Naive thymus-derived CD4-positive, alpha-beta T cell (primary cell): ENCODE data around the gene FNIP2. TPM values are rescaled to one million over a fixed set of nuclear protein-coding genes. Genes with fewer than 3 reads are reported as not detected.

Experiments
- ATAC-seq: fragments of 150-1000 bp; cut with Tn5 transposase; 2 replicates; pipeline ENCODE4 v1.10.0; 2021; ENCODE audit warnings: mild to moderate bottlenecking, moderate library complexity
- CTCF ChIA-PET: fragments of 350-600 bp; sonication (Branson Sonifier 250); formaldehyde crosslinking; loops from one replicate; lab custom pipeline; 2021; ENCODE audit warnings: antibody characterized with exemption; lab: Charles Lee
- POLR2A ChIA-PET: fragments of 350-600 bp; sonication (Branson Sonifier 250); formaldehyde crosslinking; loops from one replicate; lab custom pipeline; 2021; ENCODE audit warnings: antibody characterized with exemption, inconsistent platforms; lab: Charles Lee
- DNase-seq, 9 donors: peaks; one replicate each; pipeline versions ENCODE4 v3.0.0 to v3.0.0-alpha.2; 2020 to 2022; ENCODE audit warnings: mixed read lengths in 1 of 9
- H3K27ac ChIP-seq: one replicate; pipeline ENCODE4 v1.7.0; 2013; ENCODE audit warnings: mild to moderate bottlenecking, low read depth, low read length, moderate library complexity
- H3K27me3 ChIP-seq, 2 donors: one replicate each; pipeline ENCODE4 v1.7.0; 2013; ENCODE audit warnings: low read length in 2 of 2, mild to moderate bottlenecking in 2 of 2, moderate library complexity in 2 of 2; ENCODE audit not compliant: control insufficient read depth in 2 of 2, insufficient read depth in 2 of 2
- H3K36me3 ChIP-seq, 3 experiments: 1 replicate in 2 of 3; 2 replicates in 1 of 3; pipeline ENCODE4 v1.7.0; 2013; ENCODE audit warnings: low read length in 3 of 3, mild to moderate bottlenecking in 3 of 3, moderate library complexity in 1 of 3; ENCODE audit not compliant: insufficient read depth in 3 of 3, control insufficient read depth in 2 of 3
- H3K4me1 ChIP-seq, 2 donors: one replicate each; pipeline ENCODE4 v1.7.0; 2013; ENCODE audit warnings: low read length in 2 of 2, mild to moderate bottlenecking in 2 of 2, moderate library complexity in 1 of 2; ENCODE audit not compliant: control insufficient read depth in 2 of 2, insufficient read depth in 2 of 2
- H3K4me3 ChIP-seq: 2 replicates; pipeline ENCODE4 v1.7.0; 2013; ENCODE audit warnings: mild to moderate bottlenecking, low read length
- H3K9me3 ChIP-seq, 3 experiments: 1 replicate in 2 of 3; 2 replicates in 1 of 3; pipeline ENCODE4 v1.7.0; 2013; ENCODE audit warnings: low read length in 3 of 3; ENCODE audit not compliant: control insufficient read depth in 2 of 3
- H3K27ac Mint-ChIP-seq, 9 donors: one replicate each; pipeline ENCODE4 v1.8.0; 2020 to 2022; ENCODE audit warnings: mixed read lengths in 9 of 9, mild to moderate bottlenecking in 8 of 9, moderate library complexity in 5 of 9, inconsistent platforms in 2 of 9
- H3K27me3 Mint-ChIP-seq, 5 donors: one replicate each; pipeline ENCODE4 v1.8.0; 2021 to 2022; ENCODE audit warnings: mixed read lengths in 5 of 5, mild to moderate bottlenecking in 1 of 5
- H3K36me3 Mint-ChIP-seq, 5 donors: one replicate each; pipeline ENCODE4 v1.8.0; 2020 to 2022; ENCODE audit warnings: mixed read lengths in 5 of 5, mild to moderate bottlenecking in 3 of 5, inconsistent platforms in 1 of 5
- H3K4me1 Mint-ChIP-seq, 7 donors: one replicate each; pipeline ENCODE4 v1.8.0; 2020 to 2022; ENCODE audit warnings: mixed read lengths in 7 of 7, mild to moderate bottlenecking in 3 of 7, inconsistent platforms in 1 of 7
- H3K4me3 Mint-ChIP-seq, 10 donors: one replicate each; pipeline ENCODE4 v1.8.0; 2020 to 2022; ENCODE audit warnings: mild to moderate bottlenecking in 10 of 10, mixed read lengths in 10 of 10, moderate library complexity in 6 of 10, inconsistent platforms in 2 of 10
- H3K9me3 Mint-ChIP-seq, 11 donors: one replicate each; pipeline ENCODE4 v1.8.0; 2020 to 2022; ENCODE audit warnings: mixed read lengths in 11 of 11, mild to moderate bottlenecking in 4 of 11, inconsistent platforms in 1 of 11, moderate library complexity in 1 of 11
- intact Hi-C, 2 donors: fragments of 100-400 bp; cut with micrococcal nuclease; formaldehyde crosslinking; loops; one replicate each; pipeline ENCODE4 v1.15.1; 2023
- polyA plus RNA-seq, 2 donors: library from polyadenylated mRNA; unstranded; fragments of 300-500 nt; fragmentation: Illumina TruSeq; gene quantifications; one replicate each; pipeline ENCODE4 v1.2.3, GENCODE V29; 2021
- total RNA-seq, 6 experiments: library from RNA in 5 of 6; stranded (reverse) in 5 of 6; gene quantifications; 1 replicate in 5 of 6; 2 replicates in 1 of 6; pipeline ENCODE4 v1.2.3 and lab custom pipeline; 2021 to 2026

Gene FNIP2
- total and polyA plus RNA-seq, 7 experiments from 2014 or later = 2.3 to 19.5 (median 10.4) TPM

DNA sequence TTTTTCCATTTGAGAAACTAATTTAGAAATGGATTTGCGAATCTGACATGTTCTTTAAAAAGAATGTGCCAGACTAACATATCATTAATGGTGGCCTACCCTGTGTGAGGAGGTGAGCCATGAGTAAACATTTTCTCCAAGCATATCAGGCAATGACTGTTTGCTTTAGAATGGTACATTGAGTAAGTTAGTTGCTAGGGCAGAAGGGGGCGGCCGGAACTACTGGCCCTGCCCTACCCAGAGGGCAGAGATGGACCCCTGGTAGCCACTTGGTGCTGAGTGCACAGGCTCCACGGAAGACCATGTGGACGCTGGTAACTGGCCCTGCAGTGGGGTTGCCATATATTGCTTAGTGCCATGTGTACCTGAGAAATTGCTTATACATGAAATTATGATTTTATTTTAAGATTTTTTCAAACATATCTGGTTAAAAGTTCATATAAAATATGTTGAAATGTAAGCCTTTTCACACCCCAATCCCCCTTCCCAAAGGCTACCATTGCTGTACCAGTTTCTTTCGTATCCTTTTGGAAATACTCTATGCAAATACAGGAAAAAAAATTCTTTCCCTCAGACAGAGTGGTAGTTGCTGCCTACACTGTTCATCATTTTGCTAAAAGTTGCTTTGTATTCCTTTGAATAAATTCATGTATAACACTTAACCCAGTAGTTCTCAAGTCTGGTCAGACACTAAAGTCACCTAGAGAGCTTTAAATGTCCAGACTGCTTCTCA lies 8.8 kb downstream of the FNIP2 start:
- Histone ChIP-seq H3K9me3 (no peaks in the 10 kb centered on the region), H3K27ac (no peak overlapping the region), H3K4me3 (no peak overlapping the region), H3K4me1 (peaks cover 0 to 5% of the 10 kb centered on the region in 2 donors), H3K27me3 (no peaks in the 10 kb centered on the region), H3K36me3 (no peaks in the 10 kb centered on the region)
- peaks cover 0 to 2% (median 0%) of the 10 kb centered on the region in 5 donors for H3K36me3 Mint-ChIP-seq
- ChIA-PET POLR2A (interaction anchor here (1.8 kb wide), 1 partner anchor 8 kb away, joined by 11 read pairs; the partner anchor contains the start of gene FNIP2), CTCF (no interaction called here)
- DNase-seq (no peak), ATAC-seq (peak; percentile 36)
- H3K27ac Mint-ChIP-seq = peak overlapping the region; percentile 8 to 85 (median 40)
- H3K4me3 Mint-ChIP-seq = peak overlapping the region; percentile 10 to 85 (median 73)
- peaks cover 20 to 52% (median 49%) of the 10 kb centered on the region in 7 donors for H3K4me1 Mint-ChIP-seq
- intact Hi-C loops = loop anchor here in 1 of 2 donors (1.0 to 2.0 kb wide), 2 partner anchors 8 to 33 kb away; partner anchors contain the start of gene FNIP2
- no peaks in the 10 kb centered on the region for H3K27me3 Mint-ChIP-seq
- no peaks in the 10 kb centered on the region for H3K9me3 Mint-ChIP-seq

DNA sequence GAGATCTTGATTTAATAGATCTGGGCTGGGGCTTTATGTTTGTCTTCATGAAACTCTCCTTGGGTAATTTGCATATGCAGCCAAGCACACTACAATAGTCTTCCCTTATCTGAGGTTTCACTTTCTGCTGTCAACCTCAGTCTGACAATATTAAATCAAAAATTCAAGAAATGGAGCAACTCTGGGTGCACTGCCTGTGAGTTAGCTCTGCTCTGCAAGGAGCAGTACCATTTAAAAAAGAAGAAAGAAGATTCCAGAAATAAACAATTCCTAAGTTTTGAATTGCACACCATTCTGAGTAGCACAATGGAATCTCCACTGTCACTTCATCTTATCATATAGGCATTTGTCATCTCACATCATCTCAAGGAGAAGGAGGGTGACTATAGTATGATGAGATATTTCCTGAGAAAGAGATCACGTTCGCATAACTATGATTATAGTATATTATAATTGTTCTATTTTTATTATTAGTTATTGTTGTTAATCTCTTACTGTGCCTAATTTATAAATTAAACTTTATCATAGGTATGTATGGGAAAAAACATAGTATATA lies 9.4 kb downstream of the FNIP2 start:
- Mint-ChIP-seq H3K27ac (peak overlapping the region; percentile 8 to 85 (median 40)), H3K27me3 (no peaks in the 10 kb centered on the region), H3K9me3 (no peaks in the 10 kb centered on the region), H3K4me3 (peak overlapping the region; percentile 10 to 85 (median 73)), H3K4me1 (peaks cover 24 to 52% (median 51%) of the 10 kb centered on the region in 7 donors), H3K36me3 (peaks cover 0 to under 1% (median 0%) of the 10 kb centered on the region in 5 donors)
- peak; percentile 84 for ATAC-seq
- Histone ChIP-seq H3K4me1 (peaks cover 0 to 5% of the 10 kb centered on the region in 2 donors), H3K27ac (no peak overlapping the region), H3K4me3 (peak overlapping the region; percentile 26), H3K27me3 (no peaks in the 10 kb centered on the region), H3K9me3 (no peaks in the 10 kb centered on the region), H3K36me3 (no peaks in the 10 kb centered on the region)
- intact Hi-C loops = loop anchor here in 1 of 2 donors (1.0 to 2.0 kb wide), 2 partner anchors 9 to 33 kb away; partner anchors contain the start of gene FNIP2
- CTCF ChIA-PET = no interaction called here
- POLR2A ChIA-PET = interaction anchor here (1.8 kb wide), 1 partner anchor 9 kb away, joined by 11 read pairs; the partner anchor contains the start of gene FNIP2
- peak in 4 of 9 donors; percentile 9 to 16 (median 12) for DNase-seq

- no peaks in the 10 kb centered on the region for H3K9me3 ChIP-seq
- Mint-ChIP-seq H3K4me3 (peak overlapping the region in 1 of 10 donors; percentile 18), H3K36me3 (no peaks in the 10 kb centered on the region), H3K27ac (no peak overlapping the region), H3K9me3 (no peaks in the 10 kb centered on the region), H3K27me3 (no peaks in the 10 kb centered on the region), H3K4me1 (peaks cover 29 to 56% (median 55%) of the 10 kb centered on the region in 7 donors)
- ChIA-PET POLR2A (interaction anchor here (1.8 kb wide), 1 partner anchor 9 kb away, joined by 11 read pairs; the partner anchor contains the start of gene FNIP2), CTCF (interaction anchor here (0.7 kb wide), 1 partner anchor 508 kb away, joined by 3 read pairs; no protein-coding TSS in a partner anchor)
- H3K27me3 ChIP-seq = no peaks in the 10 kb centered on the region
- peaks cover 0 to 5% of the 10 kb centered on the region in 2 donors for H3K4me1 ChIP-seq
- no peak overlapping the region for H3K27ac ChIP-seq
- no peak overlapping the region for H3K4me3 ChIP-seq
- ATAC-seq (no peak), DNase-seq (no peak)
- no peaks in the 10 kb centered on the region for H3K36me3 ChIP-seq
- intact Hi-C loops = loop anchor here in 1 of 2 donors (1.0 to 2.0 kb wide), 2 partner anchors 9 to 32 kb away; partner anchors contain the start of gene FNIP2
Observed at GRCh38 chr4:158778712-158779111, 9.9 kb downstream of the FNIP2 start.

DNA sequence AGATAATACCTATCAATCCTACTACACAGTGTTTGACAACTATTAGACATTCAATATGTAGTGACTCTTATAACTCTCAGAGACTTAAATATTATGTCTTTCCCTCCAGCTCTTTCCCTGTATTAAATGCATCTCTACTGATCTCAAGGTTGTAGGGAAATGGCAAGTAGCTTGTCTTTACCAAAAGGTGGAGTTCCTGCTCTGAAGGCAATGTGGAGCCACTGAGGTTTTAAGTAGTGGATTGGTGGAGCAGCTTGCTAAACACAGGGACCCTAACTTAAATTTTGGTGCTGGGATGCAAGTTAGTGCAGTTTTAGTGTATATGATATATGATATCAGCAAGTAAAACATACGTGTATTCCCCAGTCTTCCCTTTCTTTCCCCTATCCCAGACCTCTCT lies 13.1 kb downstream of the FNIP2 start:
- no peak overlapping the region for H3K27ac ChIP-seq
- ChIA-PET CTCF (no interaction called here), POLR2A (no interaction called here)
- Mint-ChIP-seq H3K27ac (peak overlapping the region in 1 of 9 donors; percentile 0), H3K9me3 (no peaks in the 10 kb centered on the region), H3K4me3 (no peak overlapping the region), H3K36me3 (peaks cover 0 to 6% (median 0%) of the 10 kb centered on the region in 5 donors), H3K4me1 (peaks cover 33 to 50% (median 42%) of the 10 kb centered on the region in 7 donors), H3K27me3 (peaks cover 0 to 3% (median 0%) of the 10 kb centered on the region in 5 donors)
- intact Hi-C loops = loop anchor here in 1 of 2 donors (2.0 kb wide), 1 partner anchor 37 kb away; no protein-coding TSS in a partner anchor
- peaks cover 0 to 5% of the 10 kb centered on the region in 2 donors for H3K4me1 ChIP-seq
- no peaks in the 10 kb centered on the region for H3K36me3 ChIP-seq
- no peaks in the 10 kb centered on the region for H3K9me3 ChIP-seq
- ATAC-seq (no peak), DNase-seq (no peak)
- no peak overlapping the region for H3K4me3 ChIP-seq
- no peaks in the 10 kb centered on the region for H3K27me3 ChIP-seq

- ChIA-PET POLR2A (no interaction called here), CTCF (interaction anchor here (0.7 kb wide), 1 partner anchor 8 kb away, joined by 3 read pairs; no protein-coding TSS in a partner anchor)
- Mint-ChIP-seq H3K4me3 (no peak overlapping the region), H3K36me3 (peaks cover 0 to 6% (median 0%) of the 10 kb centered on the region in 5 donors), H3K27ac (peak overlapping the region in 1 of 9 donors; percentile 0), H3K27me3 (peaks cover 0 to 3% (median 0%) of the 10 kb centered on the region in 5 donors), H3K4me1 (peaks cover 31 to 49% (median 38%) of the 10 kb centered on the region in 7 donors), H3K9me3 (no peaks in the 10 kb centered on the region)
- H3K4me3 ChIP-seq = no peak overlapping the region
- intact Hi-C loops = loop anchor here in 1 of 2 donors (2.0 kb wide), 1 partner anchor 36 kb away; no protein-coding TSS in a partner anchor
- no peak for ATAC-seq
- H3K9me3 ChIP-seq = no peaks in the 10 kb centered on the region
- DNase-seq = no peak
- peaks cover 0 to 5% of the 10 kb centered on the region in 2 donors for H3K4me1 ChIP-seq
- H3K27me3 ChIP-seq = no peaks in the 10 kb centered on the region
- no peak overlapping the region for H3K27ac ChIP-seq
- H3K36me3 ChIP-seq = no peaks in the 10 kb centered on the region
Observed at GRCh38 chr4:158782551-158783360, 13.9 kb downstream of the FNIP2 start.

DNA sequence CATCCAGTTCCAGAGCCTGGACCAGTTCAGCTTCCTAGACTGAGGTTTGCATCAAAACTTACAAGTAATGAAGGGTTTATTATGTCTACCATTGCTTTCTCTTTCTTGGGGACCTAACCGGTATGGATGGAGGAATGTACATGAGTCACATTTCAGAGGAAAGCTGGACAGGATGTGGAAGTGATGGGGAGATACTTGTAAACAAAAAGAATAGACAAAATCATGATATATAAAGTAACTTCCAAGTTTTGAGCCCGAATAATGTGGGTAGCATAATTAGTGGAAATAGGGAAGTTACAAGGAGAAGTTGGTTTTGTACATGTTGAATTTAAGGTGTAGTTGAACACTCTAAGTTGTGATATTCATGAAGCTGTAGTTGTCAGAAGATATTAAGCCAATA lies 15.0 kb downstream of the FNIP2 start:
- Histone ChIP-seq H3K9me3 (no peaks in the 10 kb centered on the region), H3K4me1 (peaks cover 0 to 3% of the 10 kb centered on the region in 2 donors), H3K36me3 (no peaks in the 10 kb centered on the region), H3K27me3 (no peaks in the 10 kb centered on the region), H3K27ac (no peak overlapping the region), H3K4me3 (no peak overlapping the region)
- H3K27ac Mint-ChIP-seq = no peak overlapping the region
- ChIA-PET POLR2A (no interaction called here), CTCF (interaction anchor here (1.0 to 1.4 kb wide), 2 partner anchors 9 to 69 kb away, joined by 3 read pairs; no protein-coding TSS in a partner anchor)
- ATAC-seq (no peak), DNase-seq (no peak)
- peaks cover 29 to 43% (median 36%) of the 10 kb centered on the region in 7 donors for H3K4me1 Mint-ChIP-seq
- no peak overlapping the region for H3K4me3 Mint-ChIP-seq
- no peaks in the 10 kb centered on the region for H3K9me3 Mint-ChIP-seq
- peaks cover 0 to 6% (median 0%) of the 10 kb centered on the region in 5 donors for H3K36me3 Mint-ChIP-seq
- intact Hi-C loops = loop anchor here in 1 of 2 donors (2.0 kb wide), 1 partner anchor 35 kb away; no protein-coding TSS in a partner anchor
- H3K27me3 Mint-ChIP-seq = peaks cover 0 to 3% (median 0%) of the 10 kb centered on the region in 5 donors
